H1 (cell line): ENCODE measurements around the gene MXD3. TPM values are rescaled to one million over a fixed set of nuclear protein-coding genes. Genes with fewer than 3 reads are reported as not detected.

Source experiments
- CTCF ChIA-PET: fragments of 300-600 bp; sonication (Branson Sonifier 250); formaldehyde crosslinking; loops from one replicate; lab custom pipeline; 2021; ENCODE audit not compliant: partially characterized antibody; lab: Charles Lee
- POLR2A ChIA-PET: fragments of 300-600 bp; sonication (Branson Sonifier 250); formaldehyde crosslinking; loops from one replicate; lab custom pipeline; 2021; ENCODE audit warnings: inconsistent platforms; ENCODE audit not compliant: partially characterized antibody; lab: Charles Lee
- DNase-seq, 2 experiments: peaks; one replicate each; pipeline versions ENCODE4 v3.0.0 to v3.0.0-alpha.2; 2010 to 2022; ENCODE audit warnings: low spot score in 2 of 2, low read depth in 1 of 2, mixed read lengths in 1 of 2
- FAIRE-seq: peaks from 2 replicates; lab custom pipeline; 2011; peaks lifted over from hg19 to GRCh38; lab: Jason Lieb, UNC
- H2AFZ ChIP-seq: 2 replicates; pipeline ENCODE4 v1.8.1; 2012; ENCODE audit warnings: low read length, inconsistent platforms
- H2AK5ac ChIP-seq: 2 replicates; pipeline ENCODE4 v1.6.1; 2013; ENCODE audit warnings: low read depth, low read length
- H2BK120ac ChIP-seq: replicated peaks from 2 replicates; pipeline ENCODE3; 2013; ENCODE audit warnings: low read depth, low read length, inconsistent platforms
- H2BK12ac ChIP-seq: 2 replicates; pipeline ENCODE4 v1.6.1; 2013; ENCODE audit warnings: low read depth, low read length
- H2BK15ac ChIP-seq: 2 replicates; pipeline ENCODE4 v1.6.1; 2013; ENCODE audit warnings: low read length
- H2BK20ac ChIP-seq: 2 replicates; pipeline ENCODE4 v1.6.1; 2013; ENCODE audit warnings: low read length
- H2BK5ac ChIP-seq: 2 replicates; pipeline ENCODE4 v1.6.1; 2013; ENCODE audit warnings: low read depth, low read length
- H3K14ac ChIP-seq: 2 replicates; pipeline ENCODE4 v1.6.1; 2013; ENCODE audit warnings: inconsistent platforms; ENCODE audit not compliant: insufficient read length
- H3K18ac ChIP-seq: 2 replicates; pipeline ENCODE4 v1.6.1; 2013; ENCODE audit warnings: low read length; ENCODE audit errors: extremely low read depth
- H3K23ac ChIP-seq: 2 replicates; pipeline ENCODE4 v1.6.1; 2013; ENCODE audit warnings: inconsistent platforms; ENCODE audit not compliant: insufficient read length
- H3K23me2 ChIP-seq: 2 replicates; pipeline ENCODE4 v1.6.1; 2013; ENCODE audit warnings: low read depth, low read length
- H3K27ac ChIP-seq: 2 replicates; pipeline ENCODE4 v1.6.1; 2011; ENCODE audit warnings: low read depth, low read length, inconsistent platforms
- H3K27me3 ChIP-seq, 4 experiments: replicated peaks in 1 of 4; 1 replicate in 1 of 4; 2 replicates in 3 of 4; pipeline versions ENCODE4 v1.6.1 to v1.8.1; 2011 to 2013; ENCODE audit warnings: low read length in 3 of 4, mild to moderate bottlenecking in 3 of 4, inconsistent platforms in 2 of 4, mixed read lengths in 2 of 4, moderate library complexity in 1 of 4; ENCODE audit not compliant: control insufficient read depth in 3 of 4, insufficient read depth in 3 of 4; ENCODE audit errors: extremely low read depth in 1 of 4
- H3K36me3 ChIP-seq, 4 experiments: 2 replicates each; pipeline versions ENCODE4 v1.6.1 to v1.8.1; 2011 to 2013; ENCODE audit warnings: mild to moderate bottlenecking in 4 of 4, low read length in 3 of 4, moderate library complexity in 2 of 4, control low read depth in 1 of 4, inconsistent platforms in 1 of 4; ENCODE audit not compliant: insufficient read depth in 4 of 4, control insufficient read depth in 2 of 4
- H3K4ac ChIP-seq: replicated peaks from 2 replicates; pipeline ENCODE3; 2013; ENCODE audit warnings: low read length, low read depth, mixed read lengths, inconsistent platforms; ENCODE audit not compliant: insufficient read length
- H3K4me1 ChIP-seq, 4 experiments: replicated peaks in 1 of 4; 1 replicate in 1 of 4; 2 replicates in 3 of 4; pipeline versions ENCODE4 v1.6.1 to v1.8.1; 2011 to 2013; ENCODE audit warnings: low read length in 3 of 4, inconsistent platforms in 2 of 4, mixed read lengths in 1 of 4; ENCODE audit not compliant: insufficient read depth in 4 of 4, control insufficient read depth in 3 of 4
- H3K4me2 ChIP-seq, 2 experiments: 2 replicates each; pipeline versions ENCODE4 v1.6.1 to v1.8.1; 2011 to 2013; ENCODE audit warnings: low read depth in 2 of 2, low read length in 2 of 2, control low read depth in 1 of 2, inconsistent platforms in 1 of 2, mild to moderate bottlenecking in 1 of 2; ENCODE audit not compliant: insufficient read depth in 1 of 2
- H3K4me3 ChIP-seq, 4 experiments: fragments of 200-600, 300-600 bp in 1 of 4; sonication (generic), shearing (Covaris generic), sonication (Bioruptor Twin) in 1 of 4; 2 replicates each; pipeline versions ENCODE4 v1.5.1 to v1.8.1; 2011 to 2016; ENCODE audit warnings: low read length in 4 of 4, low read depth in 3 of 4, control low read depth in 2 of 4, inconsistent platforms in 2 of 4, mild to moderate bottlenecking in 2 of 4, mixed read lengths in 1 of 4, moderate library complexity in 1 of 4; ENCODE audit not compliant: insufficient read depth in 2 of 4; ENCODE audit errors: extremely low read depth in 1 of 4
- H3K56ac ChIP-seq: replicated peaks from 2 replicates; pipeline ENCODE3; 2013; ENCODE audit warnings: low read depth, mild to moderate bottlenecking, mixed read lengths, low read length, inconsistent platforms; ENCODE audit not compliant: insufficient read length
- H3K79me1 ChIP-seq: 2 replicates; pipeline ENCODE4 v1.6.1; 2013; ENCODE audit warnings: low read depth, low read length, control low read depth
- H3K79me2 ChIP-seq, 2 experiments: 2 replicates each; pipeline versions ENCODE4 v1.6.1 to v1.8.1; 2012 to 2013; ENCODE audit warnings: low read length in 2 of 2, mild to moderate bottlenecking in 2 of 2, inconsistent platforms in 1 of 2; ENCODE audit not compliant: insufficient read depth in 2 of 2, control insufficient read depth in 1 of 2
- H3K9ac ChIP-seq, 4 experiments: replicated peaks in 1 of 4; 1 replicate in 1 of 4; 2 replicates in 3 of 4; pipeline versions ENCODE4 v1.6.1 to v1.8.1; 2011 to 2013; ENCODE audit warnings: low read depth in 3 of 4, low read length in 3 of 4, control low read depth in 2 of 4, mild to moderate bottlenecking in 2 of 4, moderate library complexity in 2 of 4, inconsistent platforms in 1 of 4; ENCODE audit errors: extremely low read depth in 1 of 4
- H3K9me3 ChIP-seq, 2 experiments: 2 replicates each; pipeline versions ENCODE4 v1.6.1 to v1.8.1; 2012 to 2013; ENCODE audit warnings: mild to moderate bottlenecking in 2 of 2, moderate library complexity in 2 of 2, control low read depth in 1 of 2, inconsistent platforms in 1 of 2, low read depth in 1 of 2, low read length in 1 of 2, mixed read lengths in 1 of 2; ENCODE audit not compliant: insufficient read depth in 2 of 2
- H4K20me1 ChIP-seq, 2 experiments: replicated peaks in 1 of 2; 2 replicates each; pipeline versions ENCODE3 to v1.8.1; 2011 to 2013; ENCODE audit warnings: inconsistent platforms in 2 of 2, low read length in 2 of 2, mild to moderate bottlenecking in 1 of 2; ENCODE audit not compliant: insufficient read depth in 2 of 2, control insufficient read depth in 1 of 2
- H4K5ac ChIP-seq: 2 replicates; pipeline ENCODE4 v1.6.1; 2013; ENCODE audit warnings: low read length, low read depth, mixed read lengths, inconsistent platforms; ENCODE audit not compliant: insufficient read length
- H4K8ac ChIP-seq: 2 replicates; pipeline ENCODE4 v1.8.0; 2013; ENCODE audit warnings: mild to moderate bottlenecking, moderate library complexity, low read length, inconsistent platforms; ENCODE audit not compliant: insufficient read depth; ENCODE audit errors: extremely low read depth
- H4K91ac ChIP-seq: replicated peaks from 2 replicates; pipeline ENCODE3; 2013; ENCODE audit warnings: low read length, mixed read lengths, inconsistent platforms; ENCODE audit not compliant: insufficient read length
- CREB1 ChIP-seq: IDR thresholded peaks from 2 replicates; pipeline ENCODE4 v1.6.1; 2012; ENCODE audit warnings: inconsistent platforms
- E2F6 ChIP-seq: IDR thresholded peaks from 2 replicates; pipeline ENCODE4 v1.6.1; 2012; ENCODE audit warnings: inconsistent platforms
- EP300 ChIP-seq, 2 experiments: IDR thresholded peaks; 1 replicate in 1 of 2; 2 replicates in 1 of 2; pipeline ENCODE4 v1.6.1; 2011 to 2012; ENCODE audit warnings: low read depth in 2 of 2, low read length in 2 of 2, mild to moderate bottlenecking in 2 of 2, borderline replicate concordance in 1 of 2, inconsistent platforms in 1 of 2, moderate library complexity in 1 of 2
- FOSL1 ChIP-seq: IDR thresholded peaks from 2 replicates; pipeline ENCODE4 v1.6.1; 2011; ENCODE audit warnings: mild to moderate bottlenecking, low read depth, low read length, moderate library complexity; ENCODE audit not compliant: insufficient read depth
- PHF8 ChIP-seq: fragments of 200-600 bp; sonication (generic); conservative IDR thresholded peaks from 2 replicates; pipeline ENCODE4 v1.7.1; 2012; ENCODE audit warnings: low read depth, mild to moderate bottlenecking, inconsistent platforms, low read length, moderate library complexity
- RNF2 ChIP-seq: fragments of 200-900, 300-1000 bp; sonication (generic); IDR thresholded peaks from 2 replicates; pipeline ENCODE4 v1.7.1; 2016; ENCODE audit warnings: borderline replicate concordance, low read depth, mild to moderate bottlenecking, antibody characterized with exemption, low read length; ENCODE audit not compliant: poor library complexity, severe bottlenecking; ENCODE audit errors: missing control alignments
- WGBS, 2 experiments: shearing (Covaris generic) in 1 of 2; methylation state at CpG; one replicate each; pipeline versions ENCODE4 v1.1.6 to v1.1.7; 2013 to 2015; ENCODE audit warnings: low lambda C conversion rate in 2 of 2, mixed read lengths in 2 of 2, inconsistent platforms in 1 of 2, low coverage in 1 of 2, missing lambda C conversion rate in 1 of 2; ENCODE audit not compliant: insufficient replicate concordance in 2 of 2, insufficient coverage in 1 of 2, insufficient read length in 1 of 2; ENCODE audit errors: extremely low coverage in 1 of 2, missing lambda C conversion rate in 1 of 2; 5-methylcytosine and 5-hydroxymethylcytosine counted together
- polyA plus RNA-seq, 7 experiments: library from polyadenylated mRNA; depleted of rRNA in 3 of 7; stranded (reverse) in 5 of 7; unstranded in 2 of 7; fragments of >200 nt in 5 of 7; fragments of 200-250 nt in 2 of 7; gene quantifications; 1 replicate in 5 of 7; 2 replicates in 1 of 7; 4 replicates in 1 of 7; pipeline versions ENCODE4 v1.2.1 to v1.2.3, GENCODE V29; 2011 to 2013; ENCODE audit warnings: missing spikeins in 2 of 7, mixed read lengths in 2 of 7
- total RNA-seq: library from RNA; stranded (reverse); fragmentation: NEBNext Ultra II Directional; extraction: Animal tissue kit (Norgen Biotek cat#: 25700); gene quantifications from 2 replicates; pipeline ENCODE4 v1.2.1, GENCODE V29; 2021

The MXD3 gene
- total and polyA plus RNA-seq, 2 of the 8 experiments (the other 6 are each of a cell fraction or from before 2014, with no cell fraction given), result 6.5 to 7.7 TPM

- Histone ChIP-seq H2BK12ac (no peak overlapping the region), H3K79me2 (peaks cover 10 to 19% of the 10 kb centered on the region in 2 experiments), H3K18ac (no peak overlapping the region), H3K23me2 (peaks cover 17% of the 10 kb centered on the region), H2BK5ac (no peak overlapping the region), H2BK120ac (no peak overlapping the region), H3K4me1 (peaks cover 0 to 23% (median 18%) of the 10 kb centered on the region in 4 experiments; a peak in 6 of 7 replicates), H3K9me3 (no peaks in the 10 kb centered on the region), H2AK5ac (no peak overlapping the region), H3K23ac (no peak overlapping the region), H3K4ac (no peak overlapping the region), H2BK20ac (no peak overlapping the region), H3K56ac (no peak overlapping the region), H2AFZ (no peak overlapping the region), H3K14ac (no peak overlapping the region), H4K91ac (no peak overlapping the region), H3K36me3 (peaks cover 3 to 19% (median 13%) of the 10 kb centered on the region in 4 experiments; a peak in 6 of 8 replicates), H3K9ac (no peak overlapping the region), H3K79me1 (peaks cover 9% of the 10 kb centered on the region), H3K27ac (no peak overlapping the region), H3K4me3 (no peak overlapping the region), H3K4me2 (no peak overlapping the region), H2BK15ac (no peak overlapping the region), H4K20me1 (peaks cover 5 to 15% of the 10 kb centered on the region in 2 experiments), H4K5ac (no peak overlapping the region), H3K27me3 (no peaks in the 10 kb centered on the region), H4K8ac (no peak overlapping the region)
- POLR2A ChIA-PET, result interaction anchor here (0.9 to 2.8 kb wide), 4 partner anchors 12 to 192 kb away, joined by 3 to 15 read pairs (median 6); no protein-coding TSS in a partner anchor
- FAIRE-seq (no peak), DNase-seq (no peak)
- CTCF ChIA-PET, result interaction anchor here (0.6 to 16.6 kb wide), 34 partner anchors 10 to 421 kb away, joined by 3 to 251 read pairs (median 6); partner anchors contain the start of genes LMAN2, PRR7 and SLC34A1
- no peak for TF ChIP-seq EP300 (IDR thresholded peaks at IDR 0.05; ENCODE audit: borderline replicate concordance in 1 of 2, low read depth in 2 of 2, low read length in 2 of 2)
- no peak for TF ChIP-seq E2F6
- TF ChIP-seq FOSL1, result no peak
- no peak for TF ChIP-seq PHF8
- no peak for TF ChIP-seq CREB1
- no peak for TF ChIP-seq RNF2
- TF ChIP-seq, all 59 proteins: peak for 0
- WGBS, 2 experiments, result 84% methylated on average over 11 of the region's 11 CpGs; no CpG with 5 or more reads in 1 of the 2 experiments
These were observed 3.0 kb downstream of the MXD3 start for GRCh38 chr5:177308740-177309139.
